OCI-LY3 (cell line): ENCODE measurements around the gene PITPNM1.

Experiments
- CTCF ChIP-seq: fragments of 200-600, 300-600 bp; sonication (generic); IDR thresholded peaks from 2 replicates; pipeline ENCODE4 v1.5.1; 2014; ENCODE audit warnings: antibody characterized with exemption, low read length, low read depth
- EZH2phosphoT487 ChIP-seq: fragments of 200-600 bp; shearing (Covaris generic); IDR thresholded peaks from 2 replicates; pipeline ENCODE4 v1.6.1; 2018; ENCODE audit warnings: antibody characterized with exemption, mixed run types, low read depth

DNA sequence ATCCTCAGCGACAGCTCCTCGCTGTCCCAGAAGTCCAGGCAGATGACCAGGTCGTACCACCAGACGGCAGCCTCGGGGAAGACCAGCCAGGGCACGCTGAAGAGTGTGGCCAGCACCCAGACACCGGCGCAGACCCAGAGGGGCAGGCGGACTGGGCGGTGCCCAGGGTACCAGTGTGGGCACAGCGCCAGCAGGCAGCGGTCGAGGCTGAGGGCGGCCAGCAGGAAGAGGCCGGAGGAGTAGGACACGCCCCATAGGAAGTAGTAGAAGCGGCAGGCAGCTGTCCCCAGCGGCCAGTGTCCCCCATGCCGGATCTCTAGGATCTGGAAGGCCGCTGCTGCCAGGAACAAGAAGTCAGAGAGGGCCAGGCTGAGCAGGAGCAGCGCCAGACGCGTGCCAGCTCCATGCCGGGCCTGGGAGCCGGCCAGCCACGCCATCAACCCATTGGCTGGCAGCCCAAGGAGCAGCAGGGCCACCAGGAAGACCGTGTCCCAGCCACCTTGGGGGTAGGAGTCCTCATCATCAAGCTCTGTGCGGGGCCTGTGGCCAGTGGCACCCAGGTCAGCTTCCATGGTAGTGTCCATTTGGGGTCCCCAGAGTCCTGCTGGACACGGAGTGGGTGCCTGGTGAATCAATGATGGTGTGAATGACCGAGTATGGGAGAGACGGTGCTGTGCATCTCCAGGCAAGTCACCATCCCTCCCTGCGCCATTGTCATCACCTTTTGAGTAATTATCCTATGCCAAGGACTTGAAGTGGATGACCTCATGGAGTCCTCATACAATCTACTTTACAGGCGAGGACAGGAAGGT is 52.8 kb downstream of the PITPNM1 start, which contains the start of gene GPR152:
- TF ChIP-seq CTCF (no peak), EZH2phosphoT487 (no peak)
